ENCODE data around the gene ARHGAP1. TPM values are rescaled to one million over a fixed set of nuclear protein-coding genes. Genes with fewer than 3 reads are reported as not detected.

Gene ARHGAP1
- total RNA-seq, 1 experiment from 2014 or later = 53.0 TPM

DNA sequence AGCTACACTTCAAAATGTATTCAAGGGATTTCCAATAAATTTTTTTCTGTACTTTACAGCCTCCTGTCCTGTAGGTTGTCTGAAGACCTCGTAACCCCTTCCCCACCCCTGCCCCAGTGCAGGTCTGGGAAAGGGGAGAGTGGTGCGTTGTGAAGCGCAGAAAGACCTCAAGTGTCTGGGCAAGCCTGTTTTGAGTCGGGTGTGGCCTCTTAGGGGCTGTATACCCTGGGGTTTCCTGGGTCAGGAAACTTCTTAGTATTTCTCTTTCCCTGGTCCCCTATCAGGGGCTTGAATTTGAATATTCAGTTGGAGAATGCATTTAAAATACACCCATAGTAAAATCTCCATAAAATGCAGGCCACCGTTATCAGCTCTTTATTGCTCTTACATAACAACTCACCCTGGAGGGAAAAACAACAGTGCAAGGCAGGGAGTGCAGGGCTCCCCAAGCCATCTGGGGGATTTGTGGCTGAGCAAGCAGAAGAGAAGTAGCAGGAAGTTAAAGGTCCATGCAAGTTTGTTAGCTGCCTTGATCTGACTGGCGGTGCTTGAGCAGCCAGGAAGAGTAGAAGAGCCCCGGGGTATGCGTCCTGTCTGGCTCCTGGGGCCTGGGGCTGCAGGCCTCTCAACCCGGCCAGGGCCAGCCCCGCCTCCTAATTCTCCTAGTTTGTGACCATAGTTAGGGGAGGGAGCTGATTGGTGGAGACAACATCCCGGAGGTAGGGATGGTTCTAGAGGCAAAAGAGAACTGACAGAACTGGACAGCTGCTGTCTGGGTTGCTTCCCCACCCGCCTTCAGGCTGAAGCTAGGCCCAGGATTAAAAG, 25.7 kb downstream of the ARHGAP1 start:
- Mint-ChIP-seq H3K4me1 (peaks cover 28% of the 10 kb centered on the region), H3K27ac (peak overlapping the region; percentile 98), H3K27me3 (ENCODE audit: low read depth) (no peaks in the 10 kb centered on the region), H3K4me3 (peak overlapping the region; percentile 49), H3K9me3 (no peaks in the 10 kb centered on the region), H3K36me3 (peaks cover 23% of the 10 kb centered on the region)
- ATAC-seq (peak; percentile 94), DNase-seq (ENCODE audit: low spot score) (peak; percentile 82)
- CTCF ChIA-PET = interaction anchor here (0.6 to 2.0 kb wide), 11 partner anchors 26 to 478 kb away, joined by 3 to 7 read pairs (median 3); partner anchors contain the start of genes ARHGAP1, ATG13, CHRM4 and ZNF408
- no peak for TF ChIP-seq ZNF423 (CRISPR knock-in tag; IDR thresholded peaks at IDR 0.05)
- TF ChIP-seq, protein P1, sequence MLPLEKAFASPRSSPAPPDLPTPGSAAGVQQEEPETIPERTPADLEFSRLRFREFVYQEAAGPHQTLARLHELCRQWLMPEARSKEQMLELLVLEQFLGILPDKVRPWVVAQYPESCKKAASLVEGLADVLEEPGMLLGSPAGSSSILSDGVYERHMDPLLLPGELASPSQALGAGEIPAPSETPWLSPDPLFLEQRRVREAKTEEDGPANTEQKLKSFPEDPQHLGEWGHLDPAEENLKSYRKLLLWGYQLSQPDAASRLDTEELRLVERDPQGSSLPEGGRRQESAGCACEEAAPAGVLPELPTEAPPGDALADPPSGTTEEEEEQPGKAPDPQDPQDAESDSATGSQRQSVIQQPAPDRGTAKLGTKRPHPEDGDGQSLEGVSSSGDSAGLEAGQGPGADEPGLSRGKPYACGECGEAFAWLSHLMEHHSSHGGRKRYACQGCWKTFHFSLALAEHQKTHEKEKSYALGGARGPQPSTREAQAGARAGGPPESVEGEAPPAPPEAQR (CRISPR knock-in tag; IDR thresholded peaks at IDR 0.05) = no peak
- TF ChIP-seq GRHL2 (CRISPR knock-in tag; IDR thresholded peaks at IDR 0.05; ENCODE audit: insufficient replicate concordance, severe bottlenecking) = no peak
- TF ChIP-seq GABPB1 (CRISPR knock-in tag; IDR thresholded peaks at IDR 0.05) = no peak
- no peak for TF ChIP-seq NR3C1 (CRISPR knock-in tag; conservative IDR thresholded peaks at IDR 0.05; ENCODE audit: low read depth)
- TF ChIP-seq, protein P2, sequence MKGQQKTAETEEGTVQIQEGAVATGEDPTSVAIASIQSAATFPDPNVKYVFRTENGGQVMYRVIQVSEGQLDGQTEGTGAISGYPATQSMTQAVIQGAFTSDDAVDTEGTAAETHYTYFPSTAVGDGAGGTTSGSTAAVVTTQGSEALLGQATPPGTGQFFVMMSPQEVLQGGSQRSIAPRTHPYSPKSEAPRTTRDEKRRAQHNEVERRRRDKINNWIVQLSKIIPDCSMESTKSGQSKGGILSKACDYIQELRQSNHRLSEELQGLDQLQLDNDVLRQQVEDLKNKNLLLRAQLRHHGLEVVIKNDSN (CRISPR knock-in tag; IDR thresholded peaks at IDR 0.05) = no peak
- TF ChIP-seq ZNF317 (CRISPR knock-in tag; IDR thresholded peaks at IDR 0.05; ENCODE audit: borderline replicate concordance, low read depth) = no peak
- TF ChIP-seq ZNF219 (CRISPR knock-in tag; IDR thresholded peaks at IDR 0.05; ENCODE audit: borderline replicate concordance) = no peak
- TF ChIP-seq, protein P3, sequence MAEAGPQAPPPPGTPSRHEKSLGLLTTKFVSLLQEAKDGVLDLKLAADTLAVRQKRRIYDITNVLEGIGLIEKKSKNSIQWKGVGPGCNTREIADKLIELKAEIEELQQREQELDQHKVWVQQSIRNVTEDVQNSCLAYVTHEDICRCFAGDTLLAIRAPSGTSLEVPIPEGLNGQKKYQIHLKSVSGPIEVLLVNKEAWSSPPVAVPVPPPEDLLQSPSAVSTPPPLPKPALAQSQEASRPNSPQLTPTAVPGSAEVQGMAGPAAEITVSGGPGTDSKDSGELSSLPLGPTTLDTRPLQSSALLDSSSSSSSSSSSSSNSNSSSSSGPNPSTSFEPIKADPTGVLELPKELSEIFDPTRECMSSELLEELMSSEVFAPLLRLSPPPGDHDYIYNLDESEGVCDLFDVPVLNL (CRISPR knock-in tag; IDR thresholded peaks at IDR 0.05; ENCODE audit: borderline replicate concordance, low read depth) = no peak
- TF ChIP-seq TP53 (CRISPR knock-in tag; IDR thresholded peaks at IDR 0.05) = no peak
- TF ChIP-seq, protein P4, sequence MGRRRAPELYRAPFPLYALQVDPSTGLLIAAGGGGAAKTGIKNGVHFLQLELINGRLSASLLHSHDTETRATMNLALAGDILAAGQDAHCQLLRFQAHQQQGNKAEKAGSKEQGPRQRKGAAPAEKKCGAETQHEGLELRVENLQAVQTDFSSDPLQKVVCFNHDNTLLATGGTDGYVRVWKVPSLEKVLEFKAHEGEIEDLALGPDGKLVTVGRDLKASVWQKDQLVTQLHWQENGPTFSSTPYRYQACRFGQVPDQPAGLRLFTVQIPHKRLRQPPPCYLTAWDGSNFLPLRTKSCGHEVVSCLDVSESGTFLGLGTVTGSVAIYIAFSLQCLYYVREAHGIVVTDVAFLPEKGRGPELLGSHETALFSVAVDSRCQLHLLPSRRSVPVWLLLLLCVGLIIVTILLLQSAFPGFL (CRISPR knock-in tag; IDR thresholded peaks at IDR 0.05; ENCODE audit: borderline replicate concordance) = no peak
- TF ChIP-seq, protein P5, sequence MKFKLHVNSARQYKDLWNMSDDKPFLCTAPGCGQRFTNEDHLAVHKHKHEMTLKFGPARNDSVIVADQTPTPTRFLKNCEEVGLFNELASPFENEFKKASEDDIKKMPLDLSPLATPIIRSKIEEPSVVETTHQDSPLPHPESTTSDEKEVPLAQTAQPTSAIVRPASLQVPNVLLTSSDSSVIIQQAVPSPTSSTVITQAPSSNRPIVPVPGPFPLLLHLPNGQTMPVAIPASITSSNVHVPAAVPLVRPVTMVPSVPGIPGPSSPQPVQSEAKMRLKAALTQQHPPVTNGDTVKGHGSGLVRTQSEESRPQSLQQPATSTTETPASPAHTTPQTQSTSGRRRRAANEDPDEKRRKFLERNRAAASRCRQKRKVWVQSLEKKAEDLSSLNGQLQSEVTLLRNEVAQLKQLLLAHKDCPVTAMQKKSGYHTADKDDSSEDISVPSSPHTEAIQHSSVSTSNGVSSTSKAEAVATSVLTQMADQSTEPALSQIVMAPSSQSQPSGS (CRISPR knock-in tag; IDR thresholded peaks at IDR 0.05; ENCODE audit: borderline replicate concordance, low read depth) = no peak
- no peak for TF ChIP-seq MXD4 (CRISPR knock-in tag; IDR thresholded peaks at IDR 0.05; ENCODE audit: borderline replicate concordance)
- POLR2A ChIA-PET = interaction anchor here (0.6 to 1.2 kb wide), 3 partner anchors 19 to 26 kb away, joined by 3 read pairs; partner anchors contain the start of genes ARHGAP1 and ZNF408

DNA sequence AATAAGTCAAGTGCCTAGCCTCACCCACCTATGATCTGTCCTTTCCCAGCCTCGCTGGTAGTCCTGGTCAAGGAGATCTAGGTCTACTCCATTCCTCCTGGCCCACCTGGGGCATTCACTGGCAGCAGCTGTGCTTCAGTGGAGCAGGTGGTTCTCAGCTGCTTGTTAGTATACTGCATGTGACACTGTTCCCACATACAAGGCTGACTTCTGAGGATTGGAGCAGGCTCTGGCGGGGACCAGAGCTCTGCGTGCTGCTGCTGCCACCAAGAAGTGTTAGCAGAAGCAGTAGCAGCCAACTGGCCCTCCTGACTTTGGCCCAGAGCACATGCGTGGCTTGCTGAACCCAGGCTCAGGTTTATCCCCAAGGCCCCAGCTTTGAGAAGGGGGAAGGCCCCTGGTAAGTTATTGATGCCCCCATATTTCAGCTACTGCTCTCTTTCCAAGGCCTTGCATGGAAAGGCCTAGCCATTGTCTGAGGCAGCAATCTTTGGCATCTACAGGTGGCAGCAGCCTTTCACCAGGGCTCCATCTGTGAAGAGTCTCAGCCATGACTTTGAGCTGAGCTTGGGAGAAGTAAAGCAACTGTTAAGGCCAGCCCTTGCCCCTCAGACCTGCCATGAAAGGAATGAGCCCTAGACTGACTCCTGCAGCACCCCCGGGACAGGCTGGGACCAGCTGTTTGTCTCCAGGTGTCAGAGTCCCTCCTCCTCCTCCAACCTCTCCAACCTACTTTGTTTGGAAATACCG, 26.5 kb downstream of the ARHGAP1 start:
- Mint-ChIP-seq H3K4me3 (peak overlapping the region; percentile 49), H3K27ac (peak overlapping the region; percentile 98), H3K9me3 (no peaks in the 10 kb centered on the region), H3K4me1 (peaks cover 28% of the 10 kb centered on the region), H3K27me3 (ENCODE audit: low read depth) (no peaks in the 10 kb centered on the region), H3K36me3 (peaks cover 29% of the 10 kb centered on the region)
- ATAC-seq (no peak), DNase-seq (ENCODE audit: low spot score) (no peak)
- TF ChIP-seq ZNF671 (CRISPR knock-in tag; IDR thresholded peaks at IDR 0.05) (no peak), MYBL2 (CRISPR knock-in tag; IDR thresholded peaks at IDR 0.05) (no peak), TCF7 (CRISPR knock-in tag; IDR thresholded peaks at IDR 0.05; ENCODE audit: low read depth) (no peak), RORB (CRISPR knock-in tag; IDR thresholded peaks at IDR 0.05) (no peak), OVOL2 (CRISPR knock-in tag; IDR thresholded peaks at IDR 0.05; ENCODE audit: borderline replicate concordance) (no peak)
- TF ChIP-seq, protein P6, sequence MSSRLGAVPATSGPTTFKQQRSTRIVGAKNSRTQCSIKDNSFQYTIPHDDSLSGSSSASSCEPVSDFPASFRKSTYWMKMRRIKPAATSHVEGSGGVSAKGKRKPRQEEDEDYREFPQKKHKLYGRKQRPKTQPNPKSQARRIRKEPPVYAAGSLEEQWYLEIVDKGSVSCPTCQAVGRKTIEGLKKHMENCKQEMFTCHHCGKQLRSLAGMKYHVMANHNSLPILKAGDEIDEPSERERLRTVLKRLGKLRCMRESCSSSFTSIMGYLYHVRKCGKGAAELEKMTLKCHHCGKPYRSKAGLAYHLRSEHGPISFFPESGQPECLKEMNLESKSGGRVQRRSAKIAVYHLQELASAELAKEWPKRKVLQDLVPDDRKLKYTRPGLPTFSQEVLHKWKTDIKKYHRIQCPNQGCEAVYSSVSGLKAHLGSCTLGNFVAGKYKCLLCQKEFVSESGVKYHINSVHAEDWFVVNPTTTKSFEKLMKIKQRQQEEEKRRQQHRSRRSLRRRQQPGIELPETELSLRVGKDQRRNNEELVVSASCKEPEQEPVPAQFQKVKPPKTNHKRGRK (CRISPR knock-in tag; IDR thresholded peaks at IDR 0.05; ENCODE audit: borderline replicate concordance) = no peak
- POLR2A ChIA-PET = interaction anchor here (0.6 to 1.2 kb wide), 3 partner anchors 20 to 24 kb away, joined by 3 read pairs; no protein-coding TSS in a partner anchor
- CTCF ChIA-PET = interaction anchor here (0.9 to 2.0 kb wide), 5 partner anchors 27 to 479 kb away, joined by 3 to 7 read pairs (median 5); partner anchors contain the start of genes ARHGAP1, CHRM4 and ZNF408
